HG03045 (cell line): ENCODE results near the gene ATP2C2.
"Not testable (repeated sequence)": the region's sequence is repeated elsewhere in the genome, so short reads cannot be mapped to it uniquely, and the experiment has no call there.

Experiments
- ATAC-seq: cut with Tn5 transposase; IDR thresholded peaks from one replicate; pipeline ENCODE4 v1.9.1; 2021; ENCODE audit warnings: mild to moderate bottlenecking, moderate library complexity; ENCODE audit not compliant: unreplicated experiment

The ATP2C2 gene

GRCh38 chr16:84416407-84417321 lies 48.3 kb downstream of the ATP2C2 start:
- no peak for ATAC-seq

GRCh38 chr16:84418056-84418849 lies 49.9 kb downstream of the ATP2C2 start:
- no peak for ATAC-seq

GRCh38 chr16:84419730-84420129 lies 51.4 kb downstream of the ATP2C2 start:
- no peak for ATAC-seq

- not testable (repeated sequence) for ATAC-seq
Observed at GRCh38 chr16:84420556-84420955, 52.2 kb downstream of the ATP2C2 start.

- ATAC-seq = no peak
Observed at GRCh38 chr16:84421081-84421937, 53.0 kb downstream of the ATP2C2 start.

- no peak for ATAC-seq
Observed at GRCh38 chr16:84421938-84422220, 53.5 kb downstream of the ATP2C2 start.

GRCh38 chr16:84423416-84423837 lies 55.1 kb downstream of the ATP2C2 start:
- no peak for ATAC-seq

- no peak for ATAC-seq
Observed at GRCh38 chr16:84425696-84426095, 57.4 kb downstream of the ATP2C2 start.

GRCh38 chr16:84426804-84427203 lies 58.5 kb downstream of the ATP2C2 start:
- no peak for ATAC-seq

GRCh38 chr16:84427553-84427952 lies 59.2 kb downstream of the ATP2C2 start:
- ATAC-seq = no peak

- ATAC-seq = no peak
Observed at GRCh38 chr16:84430860-84431259, 62.5 kb downstream of the ATP2C2 start.

- ATAC-seq = no peak
Observed at GRCh38 chr16:84434800-84435199, 66.5 kb downstream of the ATP2C2 start.

- ATAC-seq = no peak
Observed at GRCh38 chr16:84436196-84436595, 67.9 kb downstream of the ATP2C2 start.

- no peak for ATAC-seq
Observed at GRCh38 chr16:84438971-84439696, 70.8 kb downstream of the ATP2C2 start.

- ATAC-seq = no peak
Observed at GRCh38 chr16:84442416-84443145, 74.2 kb downstream of the ATP2C2 start.

GRCh38 chr16:84443166-84443802 lies 74.9 kb downstream of the ATP2C2 start:
- no peak for ATAC-seq

GRCh38 chr16:84444476-84444875 lies 76.1 kb downstream of the ATP2C2 start:
- no peak for ATAC-seq

GRCh38 chr16:84446084-84446483 lies 77.7 kb downstream of the ATP2C2 start:
- no peak for ATAC-seq
